ENCODE results near the gene POLE2. TPM values are rescaled to one million over a fixed set of nuclear protein-coding genes. Genes with fewer than 3 reads are reported as not detected.
A peak's percentile ranks its signal among the peaks of the same experiment; 100 is the strongest.

Gene POLE2
- polyA plus RNA-seq, 4 donors: 2.4 to 9.8 (median 8.6) TPM

DNA sequence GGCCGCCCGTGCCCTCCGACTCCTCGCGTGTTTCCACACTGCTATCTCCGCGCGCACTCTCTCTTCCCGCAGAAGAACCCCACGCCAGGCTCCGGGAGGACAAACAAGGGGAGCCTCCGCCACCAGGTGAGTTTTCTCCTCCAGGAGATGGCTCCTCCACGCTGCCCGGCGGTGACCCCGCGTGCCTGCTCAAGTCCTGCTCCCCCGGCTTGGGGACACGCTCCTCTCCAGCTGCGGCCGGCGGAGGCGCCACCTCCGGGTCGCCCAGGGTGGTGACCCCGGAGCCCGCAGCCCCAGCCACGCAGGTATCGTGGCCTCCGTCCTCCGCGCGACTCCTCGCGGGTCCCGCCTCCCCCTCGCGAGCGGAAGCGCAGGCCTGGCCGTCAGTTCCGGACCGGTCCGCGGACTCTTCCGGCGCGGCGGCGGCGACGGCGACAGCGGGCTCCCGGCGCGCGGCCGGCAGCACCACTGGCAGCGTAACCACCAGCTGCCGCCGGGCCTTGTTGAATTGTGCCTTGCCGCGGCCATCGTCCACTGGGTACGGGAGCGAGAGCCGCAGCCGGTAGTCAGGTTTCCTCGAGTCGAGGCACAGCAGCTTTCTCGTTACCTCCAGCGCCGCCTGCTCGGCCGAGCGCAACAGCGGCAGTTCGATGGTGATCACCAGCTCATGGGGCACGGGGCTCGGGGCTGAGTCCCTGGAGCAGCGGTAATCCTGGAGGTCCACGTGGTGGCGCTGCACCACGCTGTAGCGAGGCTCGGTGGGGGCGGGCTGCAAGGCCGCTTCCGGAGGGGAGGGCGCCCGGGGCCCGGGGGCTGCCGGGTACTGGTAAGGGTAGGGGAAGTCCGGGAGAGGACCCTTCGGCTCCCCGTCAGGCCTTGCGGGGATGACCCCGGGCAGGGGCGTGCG, 54.1 kb downstream of the POLE2 start:
- no peaks in the 10 kb centered on the region for H3K27me3 ChIP-seq (ENCODE audit: control insufficient read depth in 3 of 3, insufficient read depth in 3 of 3, low read length in 3 of 3)
- DNase-seq (peak; percentile 94 to 97), FAIRE-seq (no peak)
- H3K4me1 ChIP-seq (ENCODE audit: control insufficient read depth in 3 of 3, insufficient read depth in 2 of 3, low read depth in 1 of 3, low read length in 2 of 3): peaks cover 0 to 13% (median 0%) of the 10 kb centered on the region in 3 donors
- H3K27ac ChIP-seq (ENCODE audit: low read depth in 1 of 3, low read length in 2 of 3): peak overlapping the region; percentile 80 to 99 (median 96)
- H3K4me3 ChIP-seq (ENCODE audit: low read depth in 1 of 3, low read length in 3 of 3): peak overlapping the region; percentile 71 to 95 (median 74)
- WGBS, 3 donors: 0% methylated on average over 57 to 101 of the region's 101 CpGs
- H3K9me3 ChIP-seq (ENCODE audit: control insufficient read depth in 2 of 2, insufficient read depth in 1 of 2, low read depth in 1 of 2, low read length in 1 of 2): no peaks in the 10 kb centered on the region
- peaks cover 2 to 20% (median 4%) of the 10 kb centered on the region in 3 donors for H3K36me3 ChIP-seq (ENCODE audit: control insufficient read depth in 3 of 3, insufficient read depth in 2 of 3, low read depth in 1 of 3, low read length in 3 of 3)

GRCh38 chr14:49623941-49624839, 63.8 kb downstream of the POLE2 start:
- Histone ChIP-seq H3K4me3 (ENCODE audit: low read depth in 1 of 3, low read length in 3 of 3) (peak overlapping the region in 1 of 3 donors; percentile 35), H3K9me3 (ENCODE audit: control insufficient read depth in 2 of 2, insufficient read depth in 1 of 2, low read depth in 1 of 2, low read length in 1 of 2) (no peaks in the 10 kb centered on the region), H3K4me1 (ENCODE audit: control insufficient read depth in 3 of 3, insufficient read depth in 2 of 3, low read depth in 1 of 3, low read length in 2 of 3) (peaks cover 0 to 9% (median 5%) of the 10 kb centered on the region in 3 donors), H3K27me3 (ENCODE audit: control insufficient read depth in 3 of 3, insufficient read depth in 3 of 3, low read length in 3 of 3) (no peaks in the 10 kb centered on the region), H3K36me3 (ENCODE audit: control insufficient read depth in 3 of 3, insufficient read depth in 2 of 3, low read depth in 1 of 3, low read length in 3 of 3) (peaks cover 0 to 19% (median 1%) of the 10 kb centered on the region in 3 donors), H3K27ac (ENCODE audit: low read depth in 1 of 3, low read length in 2 of 3) (peak overlapping the region; percentile 21 to 36 (median 24))
- peak; percentile 65 to 77 for DNase-seq
- no peak for FAIRE-seq
- WGBS, 3 donors: 12 to 51% (median 16%) methylated on average over 6 of the region's 6 CpGs

GRCh38 chr14:49623387-49623786, 64.6 kb downstream of the POLE2 start:
- FAIRE-seq: no peak

GRCh38 chr14:49622022-49622607, 65.9 kb downstream of the POLE2 start:
- H3K4me1 ChIP-seq (ENCODE audit: control insufficient read depth in 3 of 3, insufficient read depth in 2 of 3, low read depth in 1 of 3, low read length in 2 of 3): peaks cover 0 to 9% (median 5%) of the 10 kb centered on the region in 3 donors
- H3K9me3 ChIP-seq (ENCODE audit: control insufficient read depth in 2 of 2, insufficient read depth in 1 of 2, low read depth in 1 of 2, low read length in 1 of 2): no peaks in the 10 kb centered on the region
- no peaks in the 10 kb centered on the region for H3K27me3 ChIP-seq (ENCODE audit: control insufficient read depth in 3 of 3, insufficient read depth in 3 of 3, low read length in 3 of 3)
- WGBS, 3 donors: 6 to 41% (median 21%) methylated on average over 3 of the region's 3 CpGs
- H3K27ac ChIP-seq (ENCODE audit: low read depth in 1 of 3, low read length in 2 of 3): peak overlapping the region in 2 of 3 donors; percentile 86 to 99
- FAIRE-seq (no peak), DNase-seq (no peak)
- H3K4me3 ChIP-seq (ENCODE audit: low read depth in 1 of 3, low read length in 3 of 3): peak overlapping the region; percentile 77 to 87 (median 81)
- peaks cover 0 to 21% (median 7%) of the 10 kb centered on the region in 3 donors for H3K36me3 ChIP-seq (ENCODE audit: control insufficient read depth in 3 of 3, insufficient read depth in 2 of 3, low read depth in 1 of 3, low read length in 3 of 3)

More at GRCh38 chr14:49623387-49623786, 64.6 kb downstream of the POLE2 start:
- Histone ChIP-seq H3K9me3 (ENCODE audit: control insufficient read depth in 2 of 2, insufficient read depth in 1 of 2, low read depth in 1 of 2, low read length in 1 of 2) (no peaks in the 10 kb centered on the region), H3K4me1 (ENCODE audit: control insufficient read depth in 3 of 3, insufficient read depth in 2 of 3, low read depth in 1 of 3, low read length in 2 of 3) (peaks cover 0 to 9% (median 5%) of the 10 kb centered on the region in 3 donors), H3K27ac (ENCODE audit: low read depth in 1 of 3, low read length in 2 of 3) (peak overlapping the region in 2 of 3 donors; percentile 6 to 24), H3K4me3 (ENCODE audit: low read depth in 1 of 3, low read length in 3 of 3) (peak overlapping the region in 1 of 3 donors; percentile 35), H3K36me3 (ENCODE audit: control insufficient read depth in 3 of 3, insufficient read depth in 2 of 3, low read depth in 1 of 3, low read length in 3 of 3) (peaks cover 0 to 17% (median 1%) of the 10 kb centered on the region in 3 donors), H3K27me3 (ENCODE audit: control insufficient read depth in 3 of 3, insufficient read depth in 3 of 3, low read length in 3 of 3) (no peaks in the 10 kb centered on the region)
- WGBS, 3 donors: 11 to 44% (median 14%) methylated on average over 3 of the region's 3 CpGs
- no peak for DNase-seq

- Histone ChIP-seq H3K4me1 (ENCODE audit: control insufficient read depth in 3 of 3, insufficient read depth in 2 of 3, low read depth in 1 of 3, low read length in 2 of 3) (peaks cover 0 to 9% (median 5%) of the 10 kb centered on the region in 3 donors), H3K36me3 (ENCODE audit: control insufficient read depth in 3 of 3, insufficient read depth in 2 of 3, low read depth in 1 of 3, low read length in 3 of 3) (peaks cover 0 to 19% (median 5%) of the 10 kb centered on the region in 3 donors), H3K27me3 (ENCODE audit: control insufficient read depth in 3 of 3, insufficient read depth in 3 of 3, low read length in 3 of 3) (no peaks in the 10 kb centered on the region), H3K9me3 (ENCODE audit: control insufficient read depth in 2 of 2, insufficient read depth in 1 of 2, low read depth in 1 of 2, low read length in 1 of 2) (no peaks in the 10 kb centered on the region), H3K27ac (ENCODE audit: low read depth in 1 of 3, low read length in 2 of 3) (peak overlapping the region; percentile 86 to 99 (median 86)), H3K4me3 (ENCODE audit: low read depth in 1 of 3, low read length in 3 of 3) (peak overlapping the region; percentile 77 to 87 (median 81))
- peak in 1 of 2 donors; percentile 66 for DNase-seq
- WGBS, 3 donors: 1 to 2% (median 2%) methylated on average over 39 to 65 of the region's 65 CpGs
- FAIRE-seq: no peak
These were observed 66.7 kb downstream of the POLE2 start for GRCh38 chr14:49621114-49621881.

- WGBS, 3 donors: 0% methylated on average over 74 to 85 of the region's 85 CpGs
- peak within 1 kb of the TSS; percentile 86 to 99 (median 98) for H3K27ac ChIP-seq (ENCODE audit: low read depth in 1 of 3, low read length in 2 of 3)
- H3K4me1 ChIP-seq (ENCODE audit: control insufficient read depth in 3 of 3, insufficient read depth in 2 of 3, low read depth in 1 of 3, low read length in 2 of 3): peaks cover 0 to 9% (median 5%) of the 10 kb centered on the region in 3 donors
- no peaks in the 10 kb centered on the region for H3K9me3 ChIP-seq (ENCODE audit: control insufficient read depth in 2 of 2, insufficient read depth in 1 of 2, low read depth in 1 of 2, low read length in 1 of 2)
- FAIRE-seq: no peak
- H3K27me3 ChIP-seq (ENCODE audit: control insufficient read depth in 3 of 3, insufficient read depth in 3 of 3, low read length in 3 of 3): no peaks in the 10 kb centered on the region
- DNase-seq: peak; percentile 98 to 99
- H3K4me3 ChIP-seq (ENCODE audit: low read depth in 1 of 3, low read length in 3 of 3): peak within 1 kb of the TSS; percentile 77 to 87 (median 81)
- H3K36me3 ChIP-seq (ENCODE audit: control insufficient read depth in 3 of 3, insufficient read depth in 2 of 3, low read depth in 1 of 3, low read length in 3 of 3): peaks cover 0 to 20% (median 5%) of the 10 kb centered on the region in 3 donors
These were observed 67.6 kb downstream of the POLE2 start, which contains the start of the genes MGAT2 and RPL36AL for GRCh38 chr14:49620182-49621113. Gene MGAT2 (plus strand): TSS chr14:49620799. CDS start chr14:49621269, 470 bp downstream. Gene RPL36AL (minus strand): TSS chr14:49620626. CDS start chr14:49619104, 1,522 bp downstream.
